ENCODE data around the gene WBP4. TPM values are rescaled to one million over a fixed set of nuclear protein-coding genes. Genes with fewer than 3 reads are reported as not detected.

The WBP4 gene
- total and polyA plus RNA-seq, 4 donors, result 3.9 to 6.8 (median 5.5) TPM

- no peaks in the 10 kb centered on the region for H3K27me3 ChIP-seq (ENCODE audit: control insufficient read depth in 4 of 4, insufficient read depth in 4 of 4, low read length in 3 of 4)
- no peak for DNase-seq (ENCODE audit: low spot score)
- H3K27ac ChIP-seq (ENCODE audit: low read depth in 1 of 2, low read length in 2 of 2), result peak overlapping the region; percentile 86 to 99
- no peaks in the 10 kb centered on the region for H3K36me3 ChIP-seq (ENCODE audit: control insufficient read depth in 4 of 4, insufficient read depth in 3 of 4, low read depth in 1 of 4, low read length in 3 of 4)
- 1% methylated on average over 15 of the region's 15 CpGs for WGBS
- H3K4me3 ChIP-seq (ENCODE audit: low read depth in 1 of 3, low read length in 3 of 3), result peak overlapping the region; percentile 81 to 97 (median 87)
- TF ChIP-seq YY1 (IDR thresholded peaks at IDR 0.05) (no peak), MAX (IDR thresholded peaks at IDR 0.05) (peak; percentile 1), HNF4G (IDR thresholded peaks at IDR 0.05) (no peak), FOXA2 (IDR thresholded peaks at IDR 0.05) (no peak)
- H3K9ac ChIP-seq (ENCODE audit: low read depth in 1 of 2, low read length in 2 of 2), result peak overlapping the region; percentile 32 to 94
- H3K9me3 ChIP-seq (ENCODE audit: control insufficient read depth in 4 of 4, low read length in 3 of 4), result no peaks in the 10 kb centered on the region
- H3K4me1 ChIP-seq (ENCODE audit: control insufficient read depth in 4 of 4, insufficient read depth in 4 of 4, low read length in 3 of 4), result peaks cover 10 to 54% (median 45%) of the 10 kb centered on the region in 4 donors
Observed at GRCh38 chr13:41059456-41060081, 1.7 kb upstream of the WBP4 start.

GRCh38 chr13:41060082-41060723 lies 1.1 kb upstream of the WBP4 start:
- Histone ChIP-seq H3K36me3 (ENCODE audit: control insufficient read depth in 4 of 4, insufficient read depth in 3 of 4, low read depth in 1 of 4, low read length in 3 of 4) (no peaks in the 10 kb centered on the region), H3K4me1 (ENCODE audit: control insufficient read depth in 4 of 4, insufficient read depth in 4 of 4, low read length in 3 of 4) (peaks cover 6 to 53% (median 41%) of the 10 kb centered on the region in 4 donors), H3K27me3 (ENCODE audit: control insufficient read depth in 4 of 4, insufficient read depth in 4 of 4, low read length in 3 of 4) (no peaks in the 10 kb centered on the region), H3K27ac (ENCODE audit: low read depth in 1 of 2, low read length in 2 of 2) (peak overlapping the region; percentile 86 to 99), H3K4me3 (ENCODE audit: low read depth in 1 of 3, low read length in 3 of 3) (peak overlapping the region; percentile 81 to 97 (median 87)), H3K9ac (ENCODE audit: low read depth in 1 of 2, low read length in 2 of 2) (peak overlapping the region; percentile 41 to 94), H3K9me3 (ENCODE audit: control insufficient read depth in 4 of 4, low read length in 3 of 4) (no peaks in the 10 kb centered on the region)
- TF ChIP-seq REST (IDR thresholded peaks at IDR 0.05) (peak; percentile 78), TAF1 (conservative IDR thresholded peaks at IDR 0.05) (peak; percentile 65), ATF3 (IDR thresholded peaks at IDR 0.05) (no peak), HNF4A (conservative IDR thresholded peaks at IDR 0.05) (peak; percentile 14 to 35), FOXA1 (IDR thresholded peaks at IDR 0.05) (no peak), FOXA2 (IDR thresholded peaks at IDR 0.05) (no peak), ZBTB33 (IDR thresholded peaks at IDR 0.05) (peak; percentile 33), HNF4G (IDR thresholded peaks at IDR 0.05) (no peak), MAX (IDR thresholded peaks at IDR 0.05) (peak; percentile 8), NR2F2 (IDR thresholded peaks at IDR 0.05) (no peak), RXRA (IDR thresholded peaks at IDR 0.05) (peak; percentile 30 to 37), YY1 (IDR thresholded peaks at IDR 0.05) (peak; percentile 38), RAD21 (IDR thresholded peaks at IDR 0.05) (peak in 1 of 2 donors; percentile 52), JUND (IDR thresholded peaks at IDR 0.05) (peak; percentile 26 to 31), SP1 (IDR thresholded peaks at IDR 0.05) (peak; percentile 70), EGR1 (IDR thresholded peaks at IDR 0.05; ENCODE audit: low read depth in 2 of 2) (peak in 1 of 2 donors; percentile 58)
- peak; percentile 91 for DNase-seq (ENCODE audit: low spot score)
- WGBS, result under 1% methylated on average over 57 of the region's 57 CpGs
